GM12874 (cell line): ENCODE data around the gene MRPL47.

ENCODE experiments used
- CTCF ChIP-seq: IDR thresholded peaks from 2 replicates; pipeline ENCODE4 v1.5.1; 2011; ENCODE audit warnings: low read depth, mild to moderate bottlenecking, control low read depth, low read length, moderate library complexity; ENCODE audit not compliant: insufficient read depth

MRPL47 gene

GRCh38 chr3:179604321-179605078 lies at the start of gene MRPL47, which contains the start of gene NDUFB5:
Gene MRPL47 (minus strand): TSS chr3:179604638. CDS start chr3:179604624, 14 bp downstream.
Gene NDUFB5 (plus strand): TSS chr3:179604794. CDS start chr3:179604816, 22 bp downstream.
- no peak for TF ChIP-seq CTCF

GRCh38 chr3:179653096-179653797 lies 48.8 kb upstream of the MRPL47 start:
- peak; percentile 6; the same call in 1 of the 2 replicates for TF ChIP-seq CTCF

GRCh38 chr3:179652447-179653095 lies 48.1 kb upstream of the MRPL47 start, which contains the start of gene USP13:
Gene USP13 (plus strand): TSS chr3:179653040. CDS start chr3:179653226, 186 bp downstream.
- TF ChIP-seq CTCF, result peak; percentile 8; the same call in 1 of the 2 replicates

- no peak for TF ChIP-seq CTCF
Measured at GRCh38 chr3:179651687-179652446, 47.4 kb upstream of the MRPL47 start.

GRCh38 chr3:179646177-179646576 lies 41.7 kb upstream of the MRPL47 start:
- no peak for TF ChIP-seq CTCF

- TF ChIP-seq CTCF, result no peak
Measured at GRCh38 chr3:179642871-179643270, 38.4 kb upstream of the MRPL47 start.
